ENCODE results near the gene HDAC4.

- no peak for TF ChIP-seq TAF1 (conservative IDR thresholded peaks at IDR 0.05)
- TF ChIP-seq, protein P1, sequence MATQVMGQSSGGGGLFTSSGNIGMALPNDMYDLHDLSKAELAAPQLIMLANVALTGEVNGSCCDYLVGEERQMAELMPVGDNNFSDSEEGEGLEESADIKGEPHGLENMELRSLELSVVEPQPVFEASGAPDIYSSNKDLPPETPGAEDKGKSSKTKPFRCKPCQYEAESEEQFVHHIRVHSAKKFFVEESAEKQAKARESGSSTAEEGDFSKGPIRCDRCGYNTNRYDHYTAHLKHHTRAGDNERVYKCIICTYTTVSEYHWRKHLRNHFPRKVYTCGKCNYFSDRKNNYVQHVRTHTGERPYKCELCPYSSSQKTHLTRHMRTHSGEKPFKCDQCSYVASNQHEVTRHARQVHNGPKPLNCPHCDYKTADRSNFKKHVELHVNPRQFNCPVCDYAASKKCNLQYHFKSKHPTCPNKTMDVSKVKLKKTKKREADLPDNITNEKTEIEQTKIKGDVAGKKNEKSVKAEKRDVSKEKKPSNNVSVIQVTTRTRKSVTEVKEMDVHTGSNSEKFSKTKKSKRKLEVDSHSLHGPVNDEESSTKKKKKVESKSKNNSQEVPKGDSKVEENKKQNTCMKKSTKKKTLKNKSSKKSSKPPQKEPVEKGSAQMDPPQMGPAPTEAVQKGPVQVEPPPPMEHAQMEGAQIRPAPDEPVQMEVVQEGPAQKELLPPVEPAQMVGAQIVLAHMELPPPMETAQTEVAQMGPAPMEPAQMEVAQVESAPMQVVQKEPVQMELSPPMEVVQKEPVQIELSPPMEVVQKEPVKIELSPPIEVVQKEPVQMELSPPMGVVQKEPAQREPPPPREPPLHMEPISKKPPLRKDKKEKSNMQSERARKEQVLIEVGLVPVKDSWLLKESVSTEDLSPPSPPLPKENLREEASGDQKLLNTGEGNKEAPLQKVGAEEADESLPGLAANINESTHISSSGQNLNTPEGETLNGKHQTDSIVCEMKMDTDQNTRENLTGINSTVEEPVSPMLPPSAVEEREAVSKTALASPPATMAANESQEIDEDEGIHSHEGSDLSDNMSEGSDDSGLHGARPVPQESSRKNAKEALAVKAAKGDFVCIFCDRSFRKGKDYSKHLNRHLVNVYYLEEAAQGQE (IDR thresholded peaks at IDR 0.05): no peak
- no peak for TF ChIP-seq CTCF (IDR thresholded peaks at IDR 0.05; ENCODE audit: low read depth, low read length, missing input control)
These were observed 308.1 kb downstream of the HDAC4 start for GRCh38 chr2:239092571-239093294.
